CD4-positive, alpha-beta T cell treated with Interleukin-17A for 1 hour (primary cell): ENCODE results near the gene AICDA.
A peak's percentile ranks its signal among the peaks of the same experiment; 100 is the strongest.
"Not testable (repeated sequence)": the region's sequence is repeated elsewhere in the genome, so short reads cannot be mapped to it uniquely, and the experiment has no call there.

Source experiments
- DNase-seq: peaks from one replicate; pipeline ENCODE4 v3.0.0-alpha.2; 2020

The AICDA gene

GRCh38 chr12:8612629-8613028 is at the start of gene AICDA:
AICDA (minus strand) TSS chr12:8612859; CDS start chr12:8612767, 92 bp downstream.
- DNase-seq = no peak

- no peak for DNase-seq
These were observed 49.1 kb upstream of the AICDA start for GRCh38 chr12:8661751-8662150.

GRCh38 chr12:8661016-8661415 is 48.4 kb upstream of the AICDA start:
- DNase-seq = no peak

- DNase-seq = no peak
These were observed 45.7 kb upstream of the AICDA start for GRCh38 chr12:8658346-8658745.

GRCh38 chr12:8655421-8655820 is 42.8 kb upstream of the AICDA start:
- DNase-seq = no peak

- DNase-seq = peak; percentile 18
These were observed 36.0 kb upstream of the AICDA start for GRCh38 chr12:8648576-8649205.

- DNase-seq = no peak
These were observed 35.3 kb upstream of the AICDA start for GRCh38 chr12:8647968-8648367.

- peak; percentile 71 for DNase-seq
These were observed 31.9 kb upstream of the AICDA start for GRCh38 chr12:8644345-8645248.

GRCh38 chr12:8642775-8643174 is 30.1 kb upstream of the AICDA start:
- no peak for DNase-seq

- no peak for DNase-seq
These were observed 27.3 kb upstream of the AICDA start for GRCh38 chr12:8639936-8640335.

GRCh38 chr12:8638951-8639350 is 26.3 kb upstream of the AICDA start:
- no peak for DNase-seq

GRCh38 chr12:8637666-8638065 is 25.0 kb upstream of the AICDA start:
- DNase-seq = no peak

GRCh38 chr12:8637244-8637643 is 24.6 kb upstream of the AICDA start:
- DNase-seq = no peak

- no peak for DNase-seq
These were observed 23.9 kb upstream of the AICDA start for GRCh38 chr12:8636581-8636980.

- not testable (repeated sequence) for DNase-seq
These were observed 23.3 kb upstream of the AICDA start for GRCh38 chr12:8636007-8636346.

GRCh38 chr12:8635342-8636006 is 22.8 kb upstream of the AICDA start:
- not testable (repeated sequence) for DNase-seq

GRCh38 chr12:8630131-8630530 is 17.5 kb upstream of the AICDA start:
- no peak for DNase-seq

GRCh38 chr12:8629486-8630033 is 16.9 kb upstream of the AICDA start:
- no peak for DNase-seq

GRCh38 chr12:8628731-8629130 is 16.1 kb upstream of the AICDA start:
- DNase-seq = no peak

- DNase-seq = not testable (repeated sequence)
These were observed 12.1 kb upstream of the AICDA start for GRCh38 chr12:8624750-8625149.

- DNase-seq = no peak
These were observed 10.0 kb upstream of the AICDA start for GRCh38 chr12:8622646-8623045.

GRCh38 chr12:8615206-8615605 is 2.5 kb upstream of the AICDA start:
- no peak for DNase-seq

- not testable (repeated sequence) for DNase-seq
These were observed 1.2 kb upstream of the AICDA start for GRCh38 chr12:8613881-8614280.
